Mammary epithelial cell (primary cell): ENCODE measurements around the gene MRPL53.

Source experiments
- CTCF ChIP-seq, 2 donors: IDR thresholded peaks in 1 of 2; conservative IDR thresholded peaks in 1 of 2; 2 replicates each; pipeline ENCODE4 v1.5.1; 2011 to 2012; ENCODE audit warnings: inconsistent platforms in 2 of 2, low read length in 2 of 2, mild to moderate bottlenecking in 2 of 2, control low read depth in 1 of 2, low read depth in 1 of 2; ENCODE audit not compliant: insufficient read depth in 1 of 2; ENCODE audit errors: extremely low read depth in 1 of 2
- EZH2 ChIP-seq: IDR thresholded peaks from 2 replicates; pipeline ENCODE4 v1.6.1; 2012; ENCODE audit warnings: low read length, inconsistent platforms, borderline replicate concordance

GRCh38 chr2:74439803-74440377 is 32.6 kb downstream of the MRPL53 start:
- TF ChIP-seq CTCF (conservative IDR thresholded peaks at IDR 0.05 in 1 of 2, IDR thresholded peaks at IDR 0.05 in 1 of 2; ENCODE audit: extremely low read depth in 1 of 2, insufficient read depth in 1 of 2, low read depth in 1 of 2, low read length in 2 of 2) (no peak), EZH2 (no peak)
